Measurements from ENCODE around the gene FAM200C. TPM values are rescaled to one million over a fixed set of nuclear protein-coding genes. Genes with fewer than 3 reads are reported as not detected.

The FAM200C gene
- total RNA-seq, 2 donors from 2014 or later: 0.82 to 1.1 TPM

DNA sequence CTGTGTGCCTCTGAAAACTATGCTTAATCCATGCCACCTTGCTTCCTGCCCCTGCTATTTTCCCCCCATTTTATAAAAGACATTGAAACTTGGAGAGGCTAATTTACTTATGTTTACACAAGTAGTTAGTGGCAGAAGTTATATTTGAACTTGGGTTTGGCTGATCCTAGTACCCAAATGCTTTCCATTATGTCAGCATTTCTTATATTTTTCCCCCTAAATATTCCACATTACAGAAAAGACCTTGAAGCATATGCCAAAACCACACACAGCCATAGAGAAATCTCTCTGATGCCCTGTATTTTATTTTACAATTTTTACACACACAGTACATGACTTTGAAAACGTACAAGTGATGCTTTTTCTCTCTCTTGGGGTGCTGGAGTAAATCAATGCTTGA, 40.6 kb downstream of the FAM200C start:
- Mint-ChIP-seq H3K36me3 (no peaks in the 10 kb centered on the region), H3K27ac (no peak overlapping the region), H3K9me3 (no peaks in the 10 kb centered on the region)
- ATAC-seq (no peak), DNase-seq (ENCODE audit: low spot score in 2 of 2) (no peak)

DNA sequence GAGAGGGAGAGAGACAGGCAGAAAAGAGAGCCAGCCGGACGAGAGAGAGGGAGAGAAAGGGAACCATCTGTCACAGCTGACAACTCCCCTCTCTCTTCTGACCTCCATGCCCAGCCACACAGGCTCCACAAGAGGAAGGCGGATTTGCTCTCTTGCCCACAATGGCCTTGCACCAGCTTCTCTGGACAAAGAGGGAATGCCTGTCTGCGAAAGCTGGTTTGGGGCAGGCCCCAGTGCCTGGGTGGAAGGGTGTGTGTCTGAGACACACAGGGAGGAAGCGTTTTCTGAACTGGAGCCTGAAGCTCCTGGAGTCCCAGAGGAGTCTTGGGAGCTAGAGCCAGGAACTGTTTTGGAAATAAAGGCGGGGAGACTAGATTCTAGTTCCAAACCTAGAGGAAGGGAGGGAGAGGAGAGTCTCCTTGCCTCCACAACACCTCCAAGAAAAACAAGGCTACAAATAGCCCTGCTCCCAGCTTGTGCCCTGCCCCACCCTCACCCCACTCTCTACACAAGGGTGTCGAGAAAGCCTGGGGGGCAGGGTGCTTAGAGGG, 41.9 kb downstream of the FAM200C start:
- DNase-seq (ENCODE audit: low spot score in 2 of 2) (no peak), ATAC-seq (no peak)
- Mint-ChIP-seq H3K27ac (no peak overlapping the region), H3K9me3 (no peaks in the 10 kb centered on the region), H3K36me3 (no peaks in the 10 kb centered on the region)

DNA sequence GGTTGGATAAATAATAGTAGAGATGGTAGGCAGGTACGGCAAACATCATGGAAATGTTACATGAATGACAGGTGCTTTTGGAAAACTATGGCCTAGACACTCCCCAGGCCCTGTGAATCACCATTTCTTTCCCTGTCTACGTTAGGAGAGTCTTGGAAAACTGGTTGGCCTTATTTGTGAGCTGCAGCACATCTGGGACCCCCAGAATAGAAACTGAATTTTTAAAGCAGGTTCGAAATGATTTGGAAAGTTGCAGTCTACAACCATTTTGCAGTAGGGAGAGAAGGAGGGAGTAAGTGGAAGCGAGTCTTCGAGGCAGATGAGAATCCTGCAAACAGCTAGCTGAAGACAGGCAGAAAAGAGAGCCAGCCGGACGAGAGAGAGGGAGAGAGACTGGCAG, 42.5 kb downstream of the FAM200C start:
- DNase-seq (ENCODE audit: low spot score in 2 of 2) (no peak), ATAC-seq (no peak)
- Mint-ChIP-seq H3K36me3 (no peaks in the 10 kb centered on the region), H3K27ac (no peak overlapping the region), H3K9me3 (no peaks in the 10 kb centered on the region)

DNA sequence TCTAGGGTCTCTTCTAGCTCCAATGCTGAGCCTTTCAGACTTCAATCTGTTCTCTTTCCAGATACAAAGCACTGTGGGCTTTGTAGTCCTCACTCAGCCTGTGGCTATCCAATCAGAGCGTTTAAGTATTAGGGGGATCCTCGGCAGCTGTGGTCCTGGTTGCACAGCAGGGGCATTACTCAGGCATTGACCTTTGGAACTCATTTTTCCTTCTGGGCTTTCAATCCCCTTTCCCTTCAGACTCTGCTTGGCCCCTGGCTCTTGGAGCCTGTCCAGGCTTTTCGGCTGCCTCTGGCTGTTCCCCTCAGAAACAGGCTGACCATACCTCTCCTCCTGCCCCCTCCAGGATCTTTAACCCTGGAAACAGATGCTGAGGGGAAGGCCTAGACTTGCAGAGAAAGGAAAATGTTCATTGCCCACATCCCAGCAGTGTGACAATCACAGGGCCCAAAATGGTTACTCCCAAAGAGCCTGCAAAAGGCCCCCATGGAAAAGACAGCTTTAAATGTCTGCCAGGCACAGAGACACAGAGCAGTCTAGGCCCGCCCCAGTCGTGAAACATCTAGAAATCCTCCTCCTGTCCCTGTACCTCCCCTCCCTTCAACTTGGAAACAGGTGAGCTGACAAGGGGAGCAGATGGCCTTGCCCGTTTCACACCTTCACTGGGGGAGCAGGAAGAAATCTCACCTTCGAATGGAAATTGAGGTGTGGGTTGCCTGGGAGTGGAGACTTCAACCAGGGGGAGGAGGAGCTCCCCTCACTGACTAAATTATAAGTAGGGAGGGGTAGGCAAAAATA, 43.1 kb downstream of the FAM200C start:
- Mint-ChIP-seq H3K9me3 (no peaks in the 10 kb centered on the region), H3K27ac (no peak overlapping the region), H3K36me3 (no peaks in the 10 kb centered on the region)
- ATAC-seq (no peak), DNase-seq (ENCODE audit: low spot score in 2 of 2) (no peak)

DNA sequence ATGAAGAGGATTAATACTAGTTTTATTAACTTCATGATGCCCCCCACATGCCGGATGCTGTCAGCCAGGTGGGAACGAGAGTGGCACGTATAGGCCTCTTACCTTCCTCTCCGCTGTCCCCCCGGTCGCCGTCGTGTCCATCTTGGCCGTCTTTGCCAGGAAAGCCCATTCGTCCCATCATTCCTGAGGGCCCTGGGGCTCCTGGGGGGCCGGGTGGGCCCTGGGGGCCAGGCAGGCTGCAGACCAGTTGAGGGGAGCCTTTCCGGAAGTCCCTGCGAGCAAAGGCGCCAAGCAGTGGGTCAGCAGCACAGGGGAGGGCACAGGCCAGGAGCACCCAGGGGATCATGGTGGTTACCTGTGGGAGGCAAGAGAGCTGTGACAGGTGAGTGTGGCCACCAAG, 45.2 kb downstream of the FAM200C start:
- Mint-ChIP-seq H3K36me3 (no peaks in the 10 kb centered on the region), H3K9me3 (no peaks in the 10 kb centered on the region), H3K27ac (no peak overlapping the region)
- no peak for ATAC-seq
- no peak for DNase-seq (ENCODE audit: low spot score in 2 of 2)

DNA sequence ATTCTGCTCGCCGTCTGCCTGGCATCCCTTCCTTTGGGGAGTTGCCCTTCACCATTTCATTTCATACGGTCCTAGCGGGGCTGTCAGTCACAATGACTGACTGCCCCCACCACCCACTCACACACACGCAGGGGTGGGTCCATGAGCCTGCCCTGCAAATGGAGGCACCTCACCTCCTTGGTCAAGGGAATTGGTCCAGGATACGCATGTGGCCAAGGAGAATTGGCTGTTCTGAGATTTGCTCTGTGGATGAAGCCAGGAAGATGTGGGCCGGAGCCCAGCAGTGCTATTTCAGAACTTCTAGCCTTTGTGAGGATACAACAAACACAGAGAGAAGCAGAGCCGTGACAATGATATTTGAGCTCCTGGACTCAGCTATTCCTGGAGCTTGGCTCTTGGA, 46.5 kb downstream of the FAM200C start:
- no peaks in the 10 kb centered on the region for H3K36me3 Mint-ChIP-seq
- DNase-seq (ENCODE audit: low spot score in 2 of 2): no peak
- H3K9me3 Mint-ChIP-seq: no peaks in the 10 kb centered on the region
- ATAC-seq: no peak
- no peak overlapping the region for H3K27ac Mint-ChIP-seq

DNA sequence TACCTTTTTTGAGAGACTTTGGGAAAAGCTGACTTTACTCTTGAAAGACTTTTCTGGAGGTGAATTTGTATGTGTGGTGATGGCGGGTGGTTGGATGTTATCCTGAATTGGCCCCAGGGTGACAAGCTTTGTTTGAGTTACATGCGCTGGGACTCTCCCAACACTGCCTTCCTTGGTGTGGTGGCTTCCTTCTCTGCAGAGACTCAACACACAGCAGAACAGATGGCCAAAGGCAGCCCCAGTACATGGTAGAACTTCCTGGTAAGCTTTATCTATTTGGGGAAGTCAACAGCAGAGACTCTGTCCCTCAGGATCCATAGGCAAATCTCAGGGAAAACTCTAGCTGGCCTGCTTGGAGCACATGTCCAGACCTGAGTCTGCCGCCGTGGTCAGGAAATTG, 47.5 kb downstream of the FAM200C start:
- H3K27ac Mint-ChIP-seq: no peak overlapping the region
- no peaks in the 10 kb centered on the region for H3K9me3 Mint-ChIP-seq
- ATAC-seq (no peak), DNase-seq (ENCODE audit: low spot score in 2 of 2) (no peak)
- no peaks in the 10 kb centered on the region for H3K36me3 Mint-ChIP-seq

DNA sequence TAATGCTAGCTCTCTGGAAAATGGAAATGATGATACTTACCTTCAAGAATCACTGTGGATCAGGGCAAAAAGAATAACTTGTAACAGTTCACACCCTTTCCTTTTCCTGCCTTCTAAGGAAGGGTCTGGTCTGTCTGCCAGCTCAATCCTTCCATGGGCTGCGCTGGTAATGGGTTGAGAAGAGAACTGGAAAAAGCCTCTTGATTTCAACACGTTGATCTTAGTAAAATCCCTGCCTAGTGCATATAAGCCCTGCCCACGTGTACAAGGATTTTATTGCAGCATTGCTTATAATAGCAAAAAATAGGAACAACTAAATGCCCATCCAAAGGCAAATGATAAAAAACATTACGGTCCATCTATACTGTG, 49.9 kb downstream of the FAM200C start:
- DNase-seq (ENCODE audit: low spot score in 2 of 2) (no peak), ATAC-seq (no peak)
- Mint-ChIP-seq H3K36me3 (no peaks in the 10 kb centered on the region), H3K27ac (no peak overlapping the region), H3K9me3 (no peaks in the 10 kb centered on the region)

DNA sequence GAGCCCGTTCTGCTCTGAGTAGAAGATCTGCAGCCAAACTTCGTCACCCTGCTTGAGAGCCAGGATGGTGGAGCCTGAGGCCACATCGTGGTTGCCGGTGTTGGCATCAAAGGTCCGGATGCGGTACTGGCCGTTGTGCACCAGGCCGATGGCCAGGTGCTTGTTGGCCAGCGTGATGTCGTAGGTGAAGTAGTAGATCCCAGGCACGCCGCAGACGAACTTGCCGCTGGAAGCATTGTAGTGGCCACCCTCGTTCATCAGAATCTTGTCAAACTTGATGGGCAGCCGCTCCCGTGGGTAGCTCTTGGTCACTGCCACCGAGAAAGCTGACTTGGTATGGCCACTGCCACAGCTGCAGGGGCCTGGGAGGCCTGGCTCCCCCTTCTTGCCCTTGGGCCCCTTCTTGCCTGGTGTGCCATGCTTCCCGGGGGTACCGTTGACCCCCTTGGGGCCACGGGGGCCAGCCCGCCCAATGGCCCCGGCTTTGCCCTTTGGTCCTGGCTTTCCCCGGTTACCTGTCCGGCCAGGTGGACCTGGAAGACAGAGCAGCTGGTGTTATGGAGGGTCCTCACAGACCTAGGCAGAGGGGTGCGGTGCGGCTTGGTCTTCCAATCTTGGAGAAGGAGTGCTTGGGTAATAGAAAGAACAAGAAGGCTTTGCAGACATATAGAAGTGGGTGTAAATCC, 50.5 kb downstream of the FAM200C start:
- Mint-ChIP-seq H3K27ac (no peak overlapping the region), H3K9me3 (no peaks in the 10 kb centered on the region), H3K36me3 (no peaks in the 10 kb centered on the region)
- no peak for ATAC-seq
- no peak for DNase-seq (ENCODE audit: low spot score in 2 of 2)

DNA sequence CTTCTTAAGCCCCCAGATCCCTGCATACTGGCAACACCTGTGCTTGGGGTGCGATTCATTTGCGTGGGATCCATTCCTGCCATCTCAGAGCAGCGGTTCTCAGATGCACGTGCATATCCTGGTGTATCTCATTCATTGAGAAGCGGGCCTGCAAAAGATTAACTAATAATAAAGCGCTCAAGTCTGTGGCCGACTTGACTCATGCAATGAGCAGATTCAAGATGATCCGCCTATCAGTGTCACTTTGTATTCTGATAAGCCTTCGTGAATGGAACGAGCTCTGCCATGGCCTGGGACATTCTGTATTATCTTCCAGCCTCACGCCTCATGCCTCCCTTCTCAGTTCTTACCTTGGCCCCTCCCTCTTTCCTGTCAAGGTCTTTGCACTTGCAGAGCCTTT, 51.8 kb downstream of the FAM200C start:
- H3K36me3 Mint-ChIP-seq: no peaks in the 10 kb centered on the region
- ATAC-seq (no peak), DNase-seq (ENCODE audit: low spot score in 2 of 2) (no peak)
- no peaks in the 10 kb centered on the region for H3K9me3 Mint-ChIP-seq
- no peak overlapping the region for H3K27ac Mint-ChIP-seq

DNA sequence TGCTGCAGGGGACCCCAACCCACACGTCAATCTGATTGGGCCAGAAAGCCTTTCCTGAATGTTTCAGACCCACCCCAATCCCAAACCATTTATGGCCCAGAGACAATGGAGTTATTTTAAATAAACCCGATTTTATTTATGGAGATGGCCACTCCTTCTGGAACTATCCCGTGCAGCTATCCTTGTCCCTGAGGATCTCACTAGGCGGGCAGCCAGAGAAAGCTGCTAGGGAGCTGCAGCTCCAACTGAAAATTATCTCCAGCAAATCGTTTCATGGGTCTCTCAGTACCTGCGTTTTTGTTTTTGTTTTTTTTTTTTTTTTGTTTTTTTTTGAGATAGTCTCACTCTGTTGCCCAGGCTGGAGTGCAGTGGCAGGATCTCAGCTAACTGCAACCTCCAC, 52.4 kb downstream of the FAM200C start:
- no peaks in the 10 kb centered on the region for H3K36me3 Mint-ChIP-seq
- H3K9me3 Mint-ChIP-seq: no peaks in the 10 kb centered on the region

More for the DNA sequence above, 52.4 kb downstream of the FAM200C start:
- DNase-seq (ENCODE audit: low spot score in 2 of 2) (no peak), ATAC-seq (no peak)
- no peak overlapping the region for H3K27ac Mint-ChIP-seq

Other genes starting within 250 kb of the FAM200C start
- gene FABP6, start 170.5 kb downstream of the FAM200C start, total RNA-seq: not detected
- gene CCNJL, start 87.5 kb downstream of the FAM200C start, total RNA-seq: under 1 TPM; 0.07 to 0.12 TPM
- not detected for gene C1QTNF2, start 29.4 kb downstream of the FAM200C start, total RNA-seq
- gene SLU7, start 19.0 kb upstream of the FAM200C start, total RNA-seq: 10 to 100 TPM; 36.5 to 53.5 TPM
- 100 to 1,000 TPM; 165 to 373 TPM for gene PTTG1, start 21.8 kb upstream of the FAM200C start, total RNA-seq

Measured in activated naive CD4-positive, alpha-beta T cell treated with anti-CD3 and anti-CD28 coated beads, Interleukin-2, amount 50 U/mL, for 72 hours (primary cell).